Activated CD4-positive, alpha-beta T cell treated with anti-CD3 and anti-CD28 coated beads, Interleukin-2, amount 50 U/mL, for 48 hours (primary cell): ENCODE results near the gene BPGM.
"Not testable (repeated sequence)": the region's sequence is repeated elsewhere in the genome, so short reads cannot be mapped to it uniquely, and the experiment has no call there.

Source experiments
- DNase-seq, 2 experiments: peaks; one replicate each; pipeline ENCODE4 v3.0.0-alpha.2; 2020

The BPGM gene

DNA sequence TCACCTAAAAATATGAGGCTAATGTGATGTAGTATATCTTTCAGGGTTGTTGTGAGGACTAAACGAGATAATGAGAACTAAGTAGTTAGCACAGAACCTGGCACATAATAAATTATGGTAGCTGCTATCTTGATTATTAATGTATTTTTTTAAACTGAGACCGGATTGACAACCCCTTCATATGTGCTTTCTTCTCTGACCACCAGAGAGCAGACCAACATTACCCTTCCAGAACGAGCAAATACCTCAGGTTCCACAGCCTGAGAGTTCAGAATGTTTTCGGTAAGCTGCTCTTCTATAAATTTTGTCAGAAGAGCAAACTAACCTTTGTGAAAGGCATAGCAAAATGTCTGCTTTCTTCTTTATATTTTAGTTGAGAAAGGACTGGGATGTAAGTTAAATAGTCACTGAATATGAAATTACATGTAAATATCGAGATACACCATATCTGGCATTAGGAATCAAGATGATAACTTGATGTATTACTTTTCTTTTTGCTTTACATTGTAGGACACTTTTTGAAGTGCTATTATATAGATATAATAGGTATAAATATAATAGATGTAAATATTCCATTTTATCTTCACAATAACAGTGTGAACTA lies 13.6 kb upstream of the BPGM start:
- no peak for DNase-seq

DNA sequence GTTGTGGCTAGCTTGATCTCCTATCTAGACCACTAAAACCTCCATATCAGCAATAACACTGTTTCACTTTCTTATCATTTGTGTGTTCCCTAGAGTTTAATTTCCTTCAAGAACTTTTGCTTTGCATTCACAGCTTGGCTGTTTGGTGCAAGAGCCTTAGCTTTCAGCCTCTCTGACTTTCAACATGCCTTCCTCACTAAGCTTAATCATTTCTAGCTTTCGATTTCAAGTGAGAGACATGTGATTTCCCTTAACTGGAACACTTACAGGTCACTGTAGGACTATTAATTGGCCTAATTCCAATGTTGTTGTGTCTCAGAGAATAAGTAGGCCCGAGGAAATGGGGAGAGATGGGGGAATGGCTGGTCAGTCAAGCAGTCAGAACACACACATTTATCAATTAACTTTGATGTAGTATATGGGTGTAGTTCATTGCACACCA lies 10.6 kb upstream of the BPGM start:
- DNase-seq: no peak

- DNase-seq: no peak
Measured at GRCh38 chr7:134637441-134637840, 9.2 kb upstream of the BPGM start.

GRCh38 chr7:134637934-134638719 lies 8.5 kb upstream of the BPGM start:
- DNase-seq: no peak

- no peak for DNase-seq
Measured at GRCh38 chr7:134639061-134639460, 7.6 kb upstream of the BPGM start.

DNA sequence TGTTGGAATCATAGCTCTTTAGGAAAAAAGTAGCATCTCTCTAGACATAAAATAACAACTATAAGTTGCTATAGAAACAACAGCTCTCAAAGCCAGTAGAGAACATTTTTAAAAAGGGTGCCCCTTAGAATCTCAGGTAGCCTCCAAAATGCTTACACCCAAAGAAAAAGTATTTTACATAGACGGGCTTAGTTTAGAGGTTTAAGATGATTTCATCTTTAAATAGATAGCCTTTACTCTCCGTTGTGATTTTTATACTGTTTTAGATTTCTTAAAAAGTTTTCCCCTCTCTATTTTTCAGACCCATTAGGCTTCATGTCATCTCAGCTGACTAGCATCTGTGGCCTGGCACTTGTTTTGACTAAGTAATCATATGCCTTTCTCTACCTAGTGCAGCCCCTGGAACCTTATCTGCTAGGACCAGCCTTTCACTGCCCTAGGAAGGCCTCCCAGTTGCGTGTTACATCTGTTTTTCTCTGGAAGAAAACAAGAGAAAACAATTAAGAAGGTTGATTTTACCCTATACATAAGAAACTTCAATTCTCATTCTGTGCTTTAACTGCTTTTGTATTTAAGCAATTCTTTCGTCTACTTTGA lies 6.9 kb upstream of the BPGM start:
- DNase-seq: no peak

- no peak for DNase-seq
Measured at GRCh38 chr7:134640842-134641715, 5.6 kb upstream of the BPGM start.

DNA sequence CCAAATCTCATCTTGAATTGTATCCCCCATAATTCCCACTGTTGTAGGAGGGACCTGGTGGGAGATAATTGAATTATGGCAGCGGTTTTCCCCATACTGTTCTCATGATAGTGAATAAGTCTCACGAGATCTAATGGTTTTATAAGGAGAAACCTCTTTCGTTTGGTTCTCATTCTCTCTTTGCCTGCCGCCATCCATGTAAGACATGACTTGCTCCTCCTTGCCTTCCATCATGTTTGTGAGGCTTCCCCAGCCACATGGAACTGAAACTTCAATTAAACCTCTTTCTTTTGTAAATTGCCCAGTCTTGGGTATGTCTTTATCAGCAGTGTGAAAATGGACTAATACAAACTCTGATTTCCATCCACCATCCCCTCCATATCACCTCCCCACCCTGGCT lies 4.7 kb upstream of the BPGM start:
- DNase-seq: not testable (repeated sequence)

GRCh38 chr7:134643131-134643530 lies 3.5 kb upstream of the BPGM start:
- no peak for DNase-seq

- no peak for DNase-seq
Measured at GRCh38 chr7:134645478-134645877, 1.2 kb upstream of the BPGM start.

DNA sequence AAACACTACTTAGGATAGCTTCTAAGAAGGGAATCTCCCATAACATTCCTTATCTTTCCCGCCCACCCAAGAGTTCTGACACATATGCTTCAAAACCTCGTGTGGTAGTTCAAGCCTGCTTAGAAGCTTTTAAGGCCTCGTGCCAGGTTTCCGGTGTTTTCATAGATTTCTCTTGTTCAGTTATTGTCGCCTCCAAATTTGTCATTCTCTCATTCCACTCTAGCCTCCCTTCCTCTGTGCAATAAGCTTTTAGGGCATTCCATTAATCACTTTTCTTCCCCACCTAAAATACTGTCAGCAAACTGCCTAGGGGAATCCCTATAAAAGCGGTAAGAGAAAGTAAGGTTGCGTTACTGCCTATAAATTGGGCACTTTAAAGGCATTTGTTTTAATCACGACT lies 718 bp upstream of the BPGM start:
- no peak for DNase-seq

- no peak for DNase-seq
Measured at GRCh38 chr7:134648456-134648855, 1.8 kb downstream of the BPGM start.

GRCh38 chr7:134649226-134649775 lies 2.6 kb downstream of the BPGM start:
- DNase-seq: no peak

DNA sequence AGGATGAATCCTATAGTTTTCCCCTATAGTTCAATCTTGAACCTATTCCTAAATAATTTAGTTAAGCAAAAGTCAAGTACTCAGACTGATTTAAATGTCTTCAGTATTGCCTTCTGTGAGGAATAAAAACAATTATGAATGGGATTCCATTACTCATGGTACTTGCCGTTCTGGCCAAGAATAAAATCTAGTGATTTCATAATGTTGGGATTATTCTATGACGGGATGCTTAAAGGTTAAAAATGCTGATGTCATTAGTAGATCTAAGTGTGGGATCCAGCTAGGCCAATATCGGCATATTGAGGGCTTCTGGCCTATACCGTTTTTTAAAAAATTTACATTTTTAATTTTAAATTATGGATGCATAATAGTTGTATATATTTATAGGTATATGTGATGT lies 5.3 kb downstream of the BPGM start:
- DNase-seq: no peak

DNA sequence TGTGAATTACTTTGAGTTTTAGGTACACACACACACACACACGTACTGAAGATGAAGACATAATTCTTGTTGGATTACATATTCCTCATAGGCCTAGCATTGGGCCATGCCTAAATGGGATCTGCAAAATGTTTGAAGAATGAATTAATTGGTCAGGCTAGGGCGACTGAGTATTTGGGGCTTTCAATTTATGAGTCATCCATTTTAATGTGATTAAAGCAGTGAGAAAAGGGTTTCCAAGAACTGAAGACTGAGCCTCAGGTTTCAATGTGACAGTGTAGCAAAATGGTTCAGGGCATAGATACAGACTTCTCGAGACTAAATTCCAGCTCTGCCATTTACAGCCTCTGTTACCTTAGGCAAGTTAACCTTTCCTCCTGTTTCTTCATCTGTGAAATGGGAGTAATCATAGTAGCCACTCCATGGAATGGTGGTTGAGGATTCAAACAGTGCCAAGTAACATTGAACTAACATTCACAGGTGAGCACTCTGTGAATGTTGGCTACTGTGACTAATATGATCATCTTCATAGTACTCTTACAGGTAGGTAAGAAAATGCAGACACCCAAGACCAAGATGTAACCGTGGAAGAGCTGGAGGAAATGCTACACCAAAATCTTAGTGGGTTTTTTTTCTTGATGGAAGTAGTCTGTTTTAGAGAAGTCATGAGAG lies 7.6 kb downstream of the BPGM start:
- no peak for DNase-seq

DNA sequence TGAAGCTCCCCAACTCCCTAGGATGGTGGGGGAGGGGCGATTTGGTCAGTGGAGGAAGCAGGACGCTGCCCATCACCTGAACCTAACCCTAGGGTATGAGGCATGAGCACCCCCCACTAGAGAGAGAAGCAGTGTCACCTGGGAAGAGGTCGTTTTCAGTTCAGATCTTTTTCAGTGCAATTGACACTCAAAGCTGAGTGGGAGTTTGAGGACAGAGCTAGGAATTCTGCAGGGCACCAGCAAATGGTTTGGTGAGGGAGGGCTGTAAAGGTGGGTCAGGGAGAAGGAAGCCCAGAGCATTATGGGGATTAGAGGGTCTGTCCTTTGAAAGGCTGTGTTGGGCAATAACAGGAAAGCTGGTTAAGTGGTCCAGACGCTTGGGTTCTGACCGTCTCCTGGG lies 10.9 kb downstream of the BPGM start:
- no peak for DNase-seq

DNA sequence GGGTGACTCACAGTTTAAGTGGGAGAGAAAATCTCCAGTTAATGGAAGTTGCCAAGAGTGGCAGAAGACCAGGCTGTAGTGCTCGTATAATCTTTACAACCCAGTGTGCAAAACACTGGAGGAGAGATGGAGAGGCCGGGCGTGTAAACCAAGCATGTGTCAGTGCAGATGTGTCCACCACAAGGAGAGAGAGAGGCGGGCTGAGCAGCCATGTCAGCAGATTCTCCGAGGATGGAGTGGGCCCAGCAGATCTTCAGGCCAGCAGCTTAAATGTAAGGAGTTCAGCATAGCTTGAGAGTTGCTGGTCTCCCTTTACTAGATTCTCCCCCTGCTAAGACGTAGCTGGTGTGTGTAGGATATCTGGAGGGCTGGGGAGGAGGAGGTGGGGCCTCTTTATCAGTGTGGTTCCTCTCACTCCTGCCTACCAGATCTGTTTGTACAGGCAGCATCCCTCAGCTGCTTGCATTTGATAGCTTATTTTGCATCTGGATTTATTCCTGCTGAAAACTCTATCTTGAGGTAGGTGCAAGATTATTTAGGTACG lies 13.7 kb downstream of the BPGM start:
- no peak for DNase-seq

DNA sequence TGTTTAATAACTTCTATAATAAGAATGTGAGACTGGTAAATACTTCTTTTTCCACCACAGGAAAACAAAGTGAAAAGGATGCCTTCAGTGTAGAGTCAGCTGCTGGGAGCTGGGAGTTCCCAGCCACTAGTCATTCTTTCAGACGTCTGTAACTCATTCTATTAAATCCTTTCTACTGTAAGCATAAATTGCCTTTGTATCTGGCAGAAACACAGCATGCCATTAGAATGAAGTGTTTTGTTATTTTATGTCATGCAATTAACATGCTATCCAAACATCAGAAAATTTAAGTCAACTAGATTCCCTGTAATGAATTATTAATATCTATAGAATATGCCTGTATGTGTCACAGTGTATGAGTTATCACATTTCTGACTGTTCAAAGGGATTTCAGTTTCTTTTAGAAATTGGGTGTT lies 14.3 kb downstream of the BPGM start:
- DNase-seq: no peak

- no peak for DNase-seq
Measured at GRCh38 chr7:134662166-134662870, 15.7 kb downstream of the BPGM start.

GRCh38 chr7:134662871-134663205 lies 16.2 kb downstream of the BPGM start:
- no peak for DNase-seq

DNA sequence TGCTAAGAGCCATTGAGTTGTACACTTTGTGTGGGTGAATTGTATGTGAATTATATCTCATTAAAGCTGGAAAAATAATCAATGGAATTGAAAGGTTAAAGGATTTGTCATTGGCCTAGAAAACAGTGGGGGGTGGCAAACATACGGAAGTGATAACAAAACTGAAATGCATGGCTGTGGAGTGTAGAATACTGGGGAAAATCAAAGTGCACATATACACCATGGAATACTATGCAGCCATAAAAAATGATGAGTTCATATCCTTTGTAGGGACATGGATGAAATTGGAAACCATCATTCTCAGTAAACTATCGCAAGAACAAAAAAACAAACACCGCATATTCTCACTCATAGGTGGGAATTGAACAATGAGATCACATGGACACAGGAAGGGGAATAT lies 18.4 kb downstream of the BPGM start:
- not testable (repeated sequence) for DNase-seq

GRCh38 chr7:134667899-134668298 lies 21.2 kb downstream of the BPGM start:
- DNase-seq: no peak
